ENCODE results near the gene RRP1B. TPM values are rescaled to one million over a fixed set of nuclear protein-coding genes. Genes with fewer than 3 reads are reported as not detected.

The RRP1B gene
- total RNA-seq, 1 experiment from 2014 or later = 30.6 TPM

GRCh38 chr21:43632373-43632905 lies 26.9 kb upstream of the RRP1B start:
- Histone ChIP-seq H3K27ac (ENCODE audit: low read length) (no peak overlapping the region), H3K27me3 (ENCODE audit: low read length) (no peaks in the 10 kb centered on the region; the same call in 1 of the 2 replicates), H3K9ac (ENCODE audit: low read length) (no peak overlapping the region), H3K9me3 (ENCODE audit: low read length) (no peaks in the 10 kb centered on the region), H4K20me1 (ENCODE audit: insufficient read depth, low read depth, low read length) (no peaks in the 10 kb centered on the region), H3K9me2 (replicated peaks; ENCODE audit: insufficient read depth, low read length) (no peaks in the 10 kb centered on the region), H3K79me2 (ENCODE audit: low read length) (no peaks in the 10 kb centered on the region), H2AFZ (ENCODE audit: low read length) (no peak overlapping the region), H3K36me3 (ENCODE audit: insufficient read depth, low read length) (no peaks in the 10 kb centered on the region), H3K4me3 (ENCODE audit: low read length) (no peak overlapping the region), H3K4me1 (ENCODE audit: low read length) (no peaks in the 10 kb centered on the region), H3K4me2 (ENCODE audit: low read depth, low read length, poor library complexity, severe bottlenecking) (no peak overlapping the region)
- DNase-seq = no peak

GRCh38 chr21:43634618-43635017 lies 24.7 kb upstream of the RRP1B start:
- H3K27ac ChIP-seq (ENCODE audit: low read length) = no peak overlapping the region
- H4K20me1 ChIP-seq (ENCODE audit: insufficient read depth, low read depth, low read length) = no peaks in the 10 kb centered on the region
- no peaks in the 10 kb centered on the region for H3K27me3 ChIP-seq (ENCODE audit: low read length)
- H3K9me3 ChIP-seq (ENCODE audit: low read length) = no peaks in the 10 kb centered on the region
- no peaks in the 10 kb centered on the region for H3K9me2 ChIP-seq (replicated peaks; ENCODE audit: insufficient read depth, low read length)
- H3K4me1 ChIP-seq (ENCODE audit: low read length) = no peaks in the 10 kb centered on the region
- H3K36me3 ChIP-seq (ENCODE audit: insufficient read depth, low read length) = no peaks in the 10 kb centered on the region
- no peak overlapping the region for H3K4me3 ChIP-seq (ENCODE audit: low read length)
- no peak for DNase-seq
- H2AFZ ChIP-seq (ENCODE audit: low read length) = no peak overlapping the region
- no peak overlapping the region for H3K9ac ChIP-seq (ENCODE audit: low read length)
- H3K4me2 ChIP-seq (ENCODE audit: low read depth, low read length, poor library complexity, severe bottlenecking) = no peak overlapping the region
- no peaks in the 10 kb centered on the region for H3K79me2 ChIP-seq (ENCODE audit: low read length)

GRCh38 chr21:43635436-43635835 lies 23.9 kb upstream of the RRP1B start:
- H4K20me1 ChIP-seq (ENCODE audit: insufficient read depth, low read depth, low read length) = no peaks in the 10 kb centered on the region

GRCh38 chr21:43637530-43638158 lies 21.7 kb upstream of the RRP1B start:
- DNase-seq = no peak
- H3K4me2 ChIP-seq (ENCODE audit: low read depth, low read length, poor library complexity, severe bottlenecking) = no peak overlapping the region
- no peak overlapping the region for H3K27ac ChIP-seq (ENCODE audit: low read length)
- no peaks in the 10 kb centered on the region for H3K9me3 ChIP-seq (ENCODE audit: low read length)
- H3K9ac ChIP-seq (ENCODE audit: low read length) = no peak overlapping the region
- H3K79me2 ChIP-seq (ENCODE audit: low read length) = no peaks in the 10 kb centered on the region
- H3K9me2 ChIP-seq (replicated peaks; ENCODE audit: insufficient read depth, low read length) = no peaks in the 10 kb centered on the region
- no peaks in the 10 kb centered on the region for H4K20me1 ChIP-seq (ENCODE audit: insufficient read depth, low read depth, low read length)
- H3K4me1 ChIP-seq (ENCODE audit: low read length) = no peaks in the 10 kb centered on the region
- no peak overlapping the region for H3K4me3 ChIP-seq (ENCODE audit: low read length)
- no peak overlapping the region for H2AFZ ChIP-seq (ENCODE audit: low read length)
- no peaks in the 10 kb centered on the region for H3K27me3 ChIP-seq (ENCODE audit: low read length)
- no peaks in the 10 kb centered on the region for H3K36me3 ChIP-seq (ENCODE audit: insufficient read depth, low read length)

More at GRCh38 chr21:43635436-43635835, 23.9 kb upstream of the RRP1B start:
- Histone ChIP-seq H3K27ac (ENCODE audit: low read length) (no peak overlapping the region), H3K4me1 (ENCODE audit: low read length) (no peaks in the 10 kb centered on the region), H3K36me3 (ENCODE audit: insufficient read depth, low read length) (no peaks in the 10 kb centered on the region), H3K4me3 (ENCODE audit: low read length) (no peak overlapping the region), H3K4me2 (ENCODE audit: low read depth, low read length, poor library complexity, severe bottlenecking) (no peak overlapping the region), H3K9ac (ENCODE audit: low read length) (no peak overlapping the region), H3K79me2 (ENCODE audit: low read length) (no peaks in the 10 kb centered on the region), H3K9me2 (replicated peaks; ENCODE audit: insufficient read depth, low read length) (no peaks in the 10 kb centered on the region), H3K9me3 (ENCODE audit: low read length) (no peaks in the 10 kb centered on the region), H2AFZ (ENCODE audit: low read length) (no peak overlapping the region), H3K27me3 (ENCODE audit: low read length) (no peaks in the 10 kb centered on the region)
- DNase-seq = no peak

- Histone ChIP-seq H3K79me2 (ENCODE audit: low read length) (no peaks in the 10 kb centered on the region), H4K20me1 (ENCODE audit: insufficient read depth, low read depth, low read length) (no peaks in the 10 kb centered on the region), H3K4me2 (ENCODE audit: low read depth, low read length, poor library complexity, severe bottlenecking) (no peak overlapping the region), H3K36me3 (ENCODE audit: insufficient read depth, low read length) (no peaks in the 10 kb centered on the region), H3K9ac (ENCODE audit: low read length) (no peak overlapping the region), H3K9me2 (replicated peaks; ENCODE audit: insufficient read depth, low read length) (no peaks in the 10 kb centered on the region), H2AFZ (ENCODE audit: low read length) (no peak overlapping the region), H3K27me3 (ENCODE audit: low read length) (no peaks in the 10 kb centered on the region), H3K4me1 (ENCODE audit: low read length) (peaks cover 3% of the 10 kb centered on the region; the same call in 1 of the 2 replicates), H3K9me3 (ENCODE audit: low read length) (no peaks in the 10 kb centered on the region), H3K27ac (ENCODE audit: low read length) (no peak overlapping the region), H3K4me3 (ENCODE audit: low read length) (no peak overlapping the region)
- DNase-seq = no peak
Measured at GRCh38 chr21:43639470-43640353, 19.6 kb upstream of the RRP1B start.

- no peaks in the 10 kb centered on the region for H3K9me3 ChIP-seq (ENCODE audit: low read length)
- peaks cover 6% of the 10 kb centered on the region for H3K4me1 ChIP-seq (ENCODE audit: low read length)
- no peak overlapping the region for H3K9ac ChIP-seq (ENCODE audit: low read length)
- no peaks in the 10 kb centered on the region for H3K36me3 ChIP-seq (ENCODE audit: insufficient read depth, low read length)
- H3K4me3 ChIP-seq (ENCODE audit: low read length) = no peak overlapping the region
- H4K20me1 ChIP-seq (ENCODE audit: insufficient read depth, low read depth, low read length) = no peaks in the 10 kb centered on the region
- H3K79me2 ChIP-seq (ENCODE audit: low read length) = no peaks in the 10 kb centered on the region
- no peak for DNase-seq
- H3K4me2 ChIP-seq (ENCODE audit: low read depth, low read length, poor library complexity, severe bottlenecking) = no peak overlapping the region
- H3K9me2 ChIP-seq (replicated peaks; ENCODE audit: insufficient read depth, low read length) = no peaks in the 10 kb centered on the region
- H2AFZ ChIP-seq (ENCODE audit: low read length) = no peak overlapping the region
- no peaks in the 10 kb centered on the region for H3K27me3 ChIP-seq (ENCODE audit: low read length)
- no peak overlapping the region for H3K27ac ChIP-seq (ENCODE audit: low read length)
Measured at GRCh38 chr21:43640400-43640799, 19.0 kb upstream of the RRP1B start.

- Histone ChIP-seq H3K4me2 (ENCODE audit: low read depth, low read length, poor library complexity, severe bottlenecking) (no peak overlapping the region), H3K4me1 (ENCODE audit: low read length) (peaks cover 18% of the 10 kb centered on the region)
- DNase-seq = no peak
Measured at GRCh38 chr21:43643193-43643592, 16.2 kb upstream of the RRP1B start.

GRCh38 chr21:43644071-43644470 lies 15.3 kb upstream of the RRP1B start:
- Histone ChIP-seq H3K4me1 (ENCODE audit: low read length) (peaks cover 18% of the 10 kb centered on the region), H3K9ac (ENCODE audit: low read length) (no peak overlapping the region), H3K27me3 (ENCODE audit: low read length) (no peaks in the 10 kb centered on the region), H3K4me2 (ENCODE audit: low read depth, low read length, poor library complexity, severe bottlenecking) (no peak overlapping the region), H4K20me1 (ENCODE audit: insufficient read depth, low read depth, low read length) (no peaks in the 10 kb centered on the region), H3K36me3 (ENCODE audit: insufficient read depth, low read length) (no peaks in the 10 kb centered on the region), H3K4me3 (ENCODE audit: low read length) (no peak overlapping the region), H3K79me2 (ENCODE audit: low read length) (no peaks in the 10 kb centered on the region), H3K27ac (ENCODE audit: low read length) (no peak overlapping the region), H2AFZ (ENCODE audit: low read length) (no peak overlapping the region), H3K9me3 (ENCODE audit: low read length) (no peaks in the 10 kb centered on the region), H3K9me2 (replicated peaks; ENCODE audit: insufficient read depth, low read length) (no peaks in the 10 kb centered on the region)
- no peak for DNase-seq

More at GRCh38 chr21:43643193-43643592, 16.2 kb upstream of the RRP1B start:
- H3K27ac ChIP-seq (ENCODE audit: low read length) = no peak overlapping the region
- H3K9me3 ChIP-seq (ENCODE audit: low read length) = no peaks in the 10 kb centered on the region
- no peaks in the 10 kb centered on the region for H4K20me1 ChIP-seq (ENCODE audit: insufficient read depth, low read depth, low read length)
- H3K9me2 ChIP-seq (replicated peaks; ENCODE audit: insufficient read depth, low read length) = no peaks in the 10 kb centered on the region
- no peaks in the 10 kb centered on the region for H3K79me2 ChIP-seq (ENCODE audit: low read length)
- H3K36me3 ChIP-seq (ENCODE audit: insufficient read depth, low read length) = no peaks in the 10 kb centered on the region
- H2AFZ ChIP-seq (ENCODE audit: low read length) = no peak overlapping the region
- H3K27me3 ChIP-seq (ENCODE audit: low read length) = no peaks in the 10 kb centered on the region
- H3K4me3 ChIP-seq (ENCODE audit: low read length) = no peak overlapping the region
- no peak overlapping the region for H3K9ac ChIP-seq (ENCODE audit: low read length)
